Measurements from ENCODE around the gene RIPOR2. TPM values are rescaled to one million over a fixed set of nuclear protein-coding genes. Genes with fewer than 3 reads are reported as not detected.

RIPOR2 gene
- total and polyA plus RNA-seq, 2 donors = 7.3 to 14.1 TPM

GRCh38 chr6:24821860-24822444, 113.8 kb downstream of the RIPOR2 start:
- WGBS = 93% methylated on average over 3 of the region's 3 CpGs
- H3K4me1 ChIP-seq (ENCODE audit: insufficient read depth) = peaks cover 1% of the 10 kb centered on the region
- no peak overlapping the region for H3K27ac ChIP-seq (ENCODE audit: low read depth)
- no peak for DNase-seq (ENCODE audit: extremely low spot score)
- no peak overlapping the region for H3K4me3 ChIP-seq (ENCODE audit: low read depth, low read length)
- H3K36me3 ChIP-seq (ENCODE audit: insufficient read depth) = no peaks in the 10 kb centered on the region

- no peak overlapping the region for H3K4me3 ChIP-seq (ENCODE audit: low read depth, low read length)
- H3K36me3 ChIP-seq (ENCODE audit: insufficient read depth) = no peaks in the 10 kb centered on the region
- DNase-seq (ENCODE audit: extremely low spot score) = no peak
- no peaks in the 10 kb centered on the region for H3K4me1 ChIP-seq (ENCODE audit: insufficient read depth)
- 92% methylated on average over 2 of the region's 2 CpGs for WGBS
- H3K27ac ChIP-seq (ENCODE audit: low read depth) = no peak overlapping the region
Measured at GRCh38 chr6:24818346-24818745, 117.4 kb downstream of the RIPOR2 start.

GRCh38 chr6:24809728-24810127, 126.0 kb downstream of the RIPOR2 start:
- H3K27ac ChIP-seq (ENCODE audit: low read depth) = no peak overlapping the region
- no peak overlapping the region for H3K4me3 ChIP-seq (ENCODE audit: low read depth, low read length)
- no peaks in the 10 kb centered on the region for H3K4me1 ChIP-seq (ENCODE audit: insufficient read depth)
- WGBS = 91% methylated on average over 3 of the region's 3 CpGs
- no peak for DNase-seq (ENCODE audit: extremely low spot score)
- H3K36me3 ChIP-seq (ENCODE audit: insufficient read depth) = no peaks in the 10 kb centered on the region

GRCh38 chr6:24807584-24807983, 128.2 kb downstream of the RIPOR2 start:
- Histone ChIP-seq H3K4me3 (ENCODE audit: low read depth, low read length) (no peak overlapping the region), H3K4me1 (ENCODE audit: insufficient read depth) (no peaks in the 10 kb centered on the region), H3K27ac (ENCODE audit: low read depth) (no peak overlapping the region), H3K36me3 (ENCODE audit: insufficient read depth) (peaks cover 2% of the 10 kb centered on the region)
- no peak for DNase-seq (ENCODE audit: extremely low spot score)
- 96% methylated on average over 3 of the region's 3 CpGs for WGBS

GRCh38 chr6:24802271-24803059, 133.3 kb downstream of the RIPOR2 start:
- DNase-seq (ENCODE audit: extremely low spot score) = no peak
- H3K4me3 ChIP-seq (ENCODE audit: low read depth, low read length) = no peak overlapping the region
- H3K27ac ChIP-seq (ENCODE audit: low read depth) = no peak overlapping the region
- H3K4me1 ChIP-seq (ENCODE audit: insufficient read depth) = no peaks in the 10 kb centered on the region
- H3K36me3 ChIP-seq (ENCODE audit: insufficient read depth) = peaks cover 3% of the 10 kb centered on the region
- 89% methylated on average over 8 of the region's 8 CpGs for WGBS

GRCh38 chr6:24799541-24799915, 136.2 kb downstream of the RIPOR2 start:
- Histone ChIP-seq H3K4me3 (ENCODE audit: low read depth, low read length) (no peak overlapping the region), H3K36me3 (ENCODE audit: insufficient read depth) (peaks cover 3% of the 10 kb centered on the region), H3K27ac (ENCODE audit: low read depth) (no peak overlapping the region), H3K4me1 (ENCODE audit: insufficient read depth) (no peaks in the 10 kb centered on the region)
- no peak for DNase-seq (ENCODE audit: extremely low spot score)
- 97% methylated on average over 1 of the region's 1 CpG for WGBS

- no peak for DNase-seq (ENCODE audit: extremely low spot score)
- Histone ChIP-seq H3K4me1 (ENCODE audit: insufficient read depth) (no peaks in the 10 kb centered on the region), H3K36me3 (ENCODE audit: insufficient read depth) (peaks cover 3% of the 10 kb centered on the region), H3K4me3 (ENCODE audit: low read depth, low read length) (no peak within 1 kb of the TSS), H3K27ac (ENCODE audit: low read depth) (no peak within 1 kb of the TSS)
- WGBS = 91% methylated on average over 13 of the region's 13 CpGs
Measured at GRCh38 chr6:24798740-24799540, 136.8 kb downstream of the RIPOR2 start, which contains the start of gene ARMH2. Gene ARMH2 (minus strand): TSS chr6:24798917. CDS start chr6:24798857, 60 bp downstream.

GRCh38 chr6:24797596-24798216, 138.1 kb downstream of the RIPOR2 start:
- Histone ChIP-seq H3K4me1 (ENCODE audit: insufficient read depth) (no peaks in the 10 kb centered on the region), H3K27ac (ENCODE audit: low read depth) (no peak overlapping the region), H3K4me3 (ENCODE audit: low read depth, low read length) (no peak overlapping the region), H3K36me3 (ENCODE audit: insufficient read depth) (peaks cover 1% of the 10 kb centered on the region)
- no peak for DNase-seq (ENCODE audit: extremely low spot score)
- WGBS = 67% methylated on average over 6 of the region's 6 CpGs

GRCh38 chr6:24796616-24797290, 139.0 kb downstream of the RIPOR2 start:
- Histone ChIP-seq H3K4me1 (ENCODE audit: insufficient read depth) (no peaks in the 10 kb centered on the region), H3K36me3 (ENCODE audit: insufficient read depth) (peaks cover 1% of the 10 kb centered on the region), H3K27ac (ENCODE audit: low read depth) (no peak overlapping the region), H3K4me3 (ENCODE audit: low read depth, low read length) (no peak overlapping the region)
- WGBS = 96% methylated on average over 6 of the region's 6 CpGs
- no peak for DNase-seq (ENCODE audit: extremely low spot score)

GRCh38 chr6:24795106-24795505, 140.7 kb downstream of the RIPOR2 start:
- no peak overlapping the region for H3K4me3 ChIP-seq (ENCODE audit: low read depth, low read length)
- H3K27ac ChIP-seq (ENCODE audit: low read depth) = no peak overlapping the region
- DNase-seq (ENCODE audit: extremely low spot score) = no peak
- 88% methylated on average over 2 of the region's 2 CpGs for WGBS
- H3K4me1 ChIP-seq (ENCODE audit: insufficient read depth) = no peaks in the 10 kb centered on the region
- H3K36me3 ChIP-seq (ENCODE audit: insufficient read depth) = no peaks in the 10 kb centered on the region

- Histone ChIP-seq H3K36me3 (ENCODE audit: insufficient read depth) (peaks cover 2% of the 10 kb centered on the region), H3K4me1 (ENCODE audit: insufficient read depth) (no peaks in the 10 kb centered on the region), H3K4me3 (ENCODE audit: low read depth, low read length) (no peak overlapping the region), H3K27ac (ENCODE audit: low read depth) (no peak overlapping the region)
- no peak for DNase-seq (ENCODE audit: extremely low spot score)
- WGBS = 97% methylated on average over 4 of the region's 4 CpGs
Measured at GRCh38 chr6:24788031-24788665, 147.6 kb downstream of the RIPOR2 start.

GRCh38 chr6:24780206-24780605, 155.6 kb downstream of the RIPOR2 start:
- peaks cover 1% of the 10 kb centered on the region for H3K36me3 ChIP-seq (ENCODE audit: insufficient read depth)
- H3K27ac ChIP-seq (ENCODE audit: low read depth) = no peak overlapping the region
- WGBS = 93% methylated on average over 4 of the region's 4 CpGs
- no peak overlapping the region for H3K4me3 ChIP-seq (ENCODE audit: low read depth, low read length)
- no peak for DNase-seq (ENCODE audit: extremely low spot score)
- H3K4me1 ChIP-seq (ENCODE audit: insufficient read depth) = no peaks in the 10 kb centered on the region
